Measurements from ENCODE around the gene SAMM50.

SAMM50 gene

GRCh38 chr22:44037519-44038375, 82.5 kb downstream of the SAMM50 start:
- no peak overlapping the region for H3K4me3 ChIP-seq (ENCODE audit: low read depth, low read length, poor library complexity, severe bottlenecking)
- H3K9me3 ChIP-seq (ENCODE audit: low read length): no peaks in the 10 kb centered on the region
- no peaks in the 10 kb centered on the region for H3F3A ChIP-seq (ENCODE audit: insufficient read depth, low read length)
- H2AFZ ChIP-seq (ENCODE audit: low read length): no peak overlapping the region
- H3K36me3 ChIP-seq (ENCODE audit: insufficient read depth, low read length): 0 out of 2 replicates have a peak, but pooled peaks cover 1% of the 10 kb centered on the region
- peaks cover 26% of the 10 kb centered on the region for H3K79me2 ChIP-seq (ENCODE audit: insufficient read depth, low read length)
- TF ChIP-seq EZH2 (IDR thresholded peaks at IDR 0.05; ENCODE audit: borderline replicate concordance, low read length): no peak
- TF ChIP-seq CTCF (IDR thresholded peaks at IDR 0.05; ENCODE audit: low read length): no peak
- no peaks in the 10 kb centered on the region for H3K9me2 ChIP-seq (ENCODE audit: low read depth, low read length)
- H4K20me1 ChIP-seq (ENCODE audit: insufficient read depth, low read length): no peaks in the 10 kb centered on the region
- H3K9ac ChIP-seq (ENCODE audit: low read length): no peak overlapping the region; the same call in 1 of the 2 replicates
- no peaks in the 10 kb centered on the region for H3K27me3 ChIP-seq (ENCODE audit: insufficient read depth, low read length)
- H3K27ac ChIP-seq (ENCODE audit: low read depth, low read length, poor library complexity, severe bottlenecking): peak overlapping the region; percentile 97
- peaks cover 59% of the 10 kb centered on the region for H3K4me1 ChIP-seq (ENCODE audit: insufficient read depth, low read length, severe bottlenecking)
- H3K4me2 ChIP-seq (ENCODE audit: low read length): no peak overlapping the region; the same call in 1 of the 2 replicates

- no peaks in the 10 kb centered on the region for H4K20me1 ChIP-seq (ENCODE audit: insufficient read depth, low read length)
- no peaks in the 10 kb centered on the region for H3K9me2 ChIP-seq (ENCODE audit: low read depth, low read length)
- peak overlapping the region; percentile 1; the same call in 1 of the 2 replicates for H3K9ac ChIP-seq (ENCODE audit: low read length)
- peak overlapping the region; percentile 20; the same call in 1 of the 2 replicates for H3K4me2 ChIP-seq (ENCODE audit: low read length)
- H3K4me3 ChIP-seq (ENCODE audit: low read depth, low read length, poor library complexity, severe bottlenecking): no peak overlapping the region
- H3K36me3 ChIP-seq (ENCODE audit: insufficient read depth, low read length): no peaks in the 10 kb centered on the region
- H3K4me1 ChIP-seq (ENCODE audit: insufficient read depth, low read length, severe bottlenecking): peaks cover 75% of the 10 kb centered on the region
- H3F3A ChIP-seq (ENCODE audit: insufficient read depth, low read length): no peaks in the 10 kb centered on the region
- peak overlapping the region; percentile 97 for H3K27ac ChIP-seq (ENCODE audit: low read depth, low read length, poor library complexity, severe bottlenecking)
- no peak overlapping the region for H2AFZ ChIP-seq (ENCODE audit: low read length)
- H3K27me3 ChIP-seq (ENCODE audit: insufficient read depth, low read length): no peaks in the 10 kb centered on the region
- TF ChIP-seq EZH2 (IDR thresholded peaks at IDR 0.05; ENCODE audit: borderline replicate concordance, low read length): no peak
- TF ChIP-seq CTCF (IDR thresholded peaks at IDR 0.05; ENCODE audit: low read length): no peak
- peaks cover 15% of the 10 kb centered on the region for H3K79me2 ChIP-seq (ENCODE audit: insufficient read depth, low read length)
- no peaks in the 10 kb centered on the region for H3K9me3 ChIP-seq (ENCODE audit: low read length)
These were observed 84.4 kb downstream of the SAMM50 start for GRCh38 chr22:44039566-44040171.

- no peaks in the 10 kb centered on the region for H4K20me1 ChIP-seq (ENCODE audit: insufficient read depth, low read length)
- TF ChIP-seq CTCF (IDR thresholded peaks at IDR 0.05; ENCODE audit: low read length) (no peak), EZH2 (IDR thresholded peaks at IDR 0.05; ENCODE audit: borderline replicate concordance, low read length) (no peak)
- H3K4me3 ChIP-seq (ENCODE audit: low read depth, low read length, poor library complexity, severe bottlenecking): peak overlapping the region; percentile 7
- H3K9me3 ChIP-seq (ENCODE audit: low read length): no peaks in the 10 kb centered on the region
- H3K27me3 ChIP-seq (ENCODE audit: insufficient read depth, low read length): no peaks in the 10 kb centered on the region
- no peak overlapping the region for H2AFZ ChIP-seq (ENCODE audit: low read length)
- H3K36me3 ChIP-seq (ENCODE audit: insufficient read depth, low read length): no peaks in the 10 kb centered on the region
- peak overlapping the region; percentile 97 for H3K27ac ChIP-seq (ENCODE audit: low read depth, low read length, poor library complexity, severe bottlenecking)
- no peaks in the 10 kb centered on the region for H3K79me2 ChIP-seq (ENCODE audit: insufficient read depth, low read length)
- H3F3A ChIP-seq (ENCODE audit: insufficient read depth, low read length): no peaks in the 10 kb centered on the region
- H3K9ac ChIP-seq (ENCODE audit: low read length): peak overlapping the region; percentile 46; the same call in 1 of the 2 replicates
- no peaks in the 10 kb centered on the region for H3K9me2 ChIP-seq (ENCODE audit: low read depth, low read length)
- H3K4me1 ChIP-seq (ENCODE audit: insufficient read depth, low read length, severe bottlenecking): peaks cover 95% of the 10 kb centered on the region
- H3K4me2 ChIP-seq (ENCODE audit: low read length): peak overlapping the region; percentile 40; the same call in 1 of the 2 replicates
These were observed 87.3 kb downstream of the SAMM50 start for GRCh38 chr22:44042249-44043218.

All from OCI-LY1 (cell line).